T-helper 9 cell (primary cell): ENCODE measurements around the gene CTSF.
"Not testable (repeated sequence)": the region's sequence is repeated elsewhere in the genome, so short reads cannot be mapped to it uniquely, and the experiment has no call there.

Experiments used
- DNase-seq: peaks from one replicate; pipeline ENCODE4 v3.0.0-alpha.2; 2020

The CTSF gene

DNA sequence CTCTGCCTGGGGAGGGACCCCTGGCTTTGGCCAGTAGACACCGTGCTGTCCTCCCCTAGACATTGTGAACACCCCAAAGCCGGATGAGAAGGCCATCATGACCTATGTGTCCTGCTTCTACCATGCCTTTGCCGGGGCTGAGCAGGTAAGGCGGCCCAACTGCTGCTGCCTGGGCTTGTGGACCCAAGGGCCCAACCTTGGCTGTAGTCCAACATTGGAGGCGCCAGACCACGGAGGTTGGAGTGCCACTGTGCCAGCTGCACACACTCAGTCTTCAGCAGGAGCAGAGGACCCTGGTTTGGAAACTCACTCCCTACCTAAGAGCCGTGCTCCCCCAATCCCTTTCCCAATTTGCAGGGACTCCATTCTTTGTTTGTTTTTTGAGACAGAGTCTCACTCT, 12.3 kb downstream of the CTSF start:
- DNase-seq = no peak

DNA sequence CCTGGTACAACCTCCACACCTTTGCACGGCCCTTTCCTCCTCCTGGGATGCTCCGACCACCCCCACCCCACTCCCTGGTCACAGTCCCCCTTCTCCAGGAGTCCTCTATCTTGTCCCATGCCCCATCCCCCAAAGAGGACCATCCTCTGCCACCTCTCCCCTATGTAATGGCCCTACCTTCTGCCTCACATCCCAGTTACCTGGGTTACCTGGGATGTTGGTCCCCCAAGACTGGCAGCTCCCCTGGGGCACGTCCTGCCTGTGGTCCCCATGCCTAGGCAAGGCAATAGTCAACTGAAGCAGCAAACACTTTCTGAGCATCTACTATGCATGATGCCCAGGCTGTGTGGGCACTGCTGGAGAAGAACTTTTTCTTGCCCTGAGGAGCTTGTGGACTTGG, 13.0 kb downstream of the CTSF start:
- no peak for DNase-seq

DNA sequence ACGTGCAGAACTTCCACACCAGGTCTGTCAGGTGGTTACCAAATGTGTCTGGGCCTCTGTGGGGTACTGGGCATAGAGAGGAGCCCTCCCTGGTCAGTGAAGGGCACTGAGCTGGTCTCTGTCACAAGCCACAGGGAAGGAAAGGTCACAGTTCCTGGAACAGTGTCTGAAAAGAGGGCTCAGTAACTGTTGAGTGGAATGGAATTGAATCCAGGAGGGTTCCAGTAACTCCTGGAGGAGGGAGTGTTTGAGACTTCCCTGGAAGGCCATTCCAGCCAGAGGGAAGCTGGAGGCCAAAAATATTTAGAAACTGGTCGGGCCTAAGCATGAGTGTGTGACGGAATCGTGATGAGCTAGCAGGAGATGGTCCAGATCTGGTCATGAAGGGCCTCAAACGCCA, 13.8 kb downstream of the CTSF start:
- DNase-seq = no peak

DNA sequence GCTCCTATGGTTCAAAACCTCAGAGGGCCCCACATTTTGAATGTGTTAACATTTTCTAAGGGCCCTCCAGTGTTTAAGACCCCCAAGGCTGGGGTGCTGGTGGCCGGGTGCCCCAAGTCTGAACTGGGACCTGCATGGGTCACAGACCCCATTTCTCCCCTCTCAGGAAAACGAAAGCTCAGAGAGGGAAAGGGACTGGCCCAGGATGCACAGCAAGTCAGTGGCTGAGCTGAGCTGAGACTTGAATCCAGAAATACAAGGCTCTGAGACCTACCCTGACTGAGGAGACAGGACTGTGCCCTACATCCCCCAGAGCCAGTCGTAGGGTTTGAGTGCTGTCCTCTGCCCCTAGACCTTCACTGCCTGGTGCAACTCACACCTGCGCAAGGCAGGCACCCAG, 17.5 kb downstream of the CTSF start:
- no peak for DNase-seq

- no peak for DNase-seq
Observed at GRCh38 chr11:66549696-66550095, 18.7 kb downstream of the CTSF start.

GRCh38 chr11:66548774-66549630, 19.4 kb downstream of the CTSF start:
- DNase-seq = no peak

DNA sequence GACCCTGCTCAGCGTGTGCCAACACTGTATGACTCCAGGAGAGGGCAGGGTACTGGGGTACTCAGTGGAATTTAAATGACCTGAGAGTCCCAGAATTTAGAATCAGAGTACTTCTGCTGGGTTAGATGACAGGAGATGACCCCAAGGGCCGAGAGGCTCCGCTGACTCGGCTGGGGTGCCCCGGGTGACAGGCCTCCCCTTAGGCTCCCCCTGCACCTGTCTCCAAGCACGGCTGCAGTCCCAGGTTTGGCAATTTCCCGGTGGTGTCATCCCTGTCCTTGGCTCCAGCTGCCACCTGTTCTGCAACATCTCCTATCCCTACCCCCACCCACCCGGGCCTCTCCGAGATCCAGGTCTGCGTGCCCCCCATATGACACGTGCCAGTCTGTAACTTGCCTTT, 20.4 kb downstream of the CTSF start:
- DNase-seq = no peak

DNA sequence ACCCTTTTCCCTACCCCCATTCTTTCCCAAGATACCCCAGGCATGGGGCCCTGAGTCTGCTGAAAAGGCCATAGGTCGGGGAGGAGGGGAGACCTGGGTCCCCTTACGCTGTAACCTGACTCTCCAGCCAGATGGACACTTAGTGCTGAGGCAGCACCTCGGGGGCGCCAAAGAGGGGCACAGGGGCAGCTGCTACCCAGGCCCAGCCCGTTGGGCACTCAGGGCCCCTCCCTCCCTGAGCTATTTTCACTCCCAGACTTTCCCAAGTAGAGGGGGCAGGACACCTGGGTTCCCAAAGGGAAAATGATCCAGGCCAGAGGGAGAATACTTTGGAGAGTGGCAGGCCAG, 20.8 kb downstream of the CTSF start:
- no peak for DNase-seq

DNA sequence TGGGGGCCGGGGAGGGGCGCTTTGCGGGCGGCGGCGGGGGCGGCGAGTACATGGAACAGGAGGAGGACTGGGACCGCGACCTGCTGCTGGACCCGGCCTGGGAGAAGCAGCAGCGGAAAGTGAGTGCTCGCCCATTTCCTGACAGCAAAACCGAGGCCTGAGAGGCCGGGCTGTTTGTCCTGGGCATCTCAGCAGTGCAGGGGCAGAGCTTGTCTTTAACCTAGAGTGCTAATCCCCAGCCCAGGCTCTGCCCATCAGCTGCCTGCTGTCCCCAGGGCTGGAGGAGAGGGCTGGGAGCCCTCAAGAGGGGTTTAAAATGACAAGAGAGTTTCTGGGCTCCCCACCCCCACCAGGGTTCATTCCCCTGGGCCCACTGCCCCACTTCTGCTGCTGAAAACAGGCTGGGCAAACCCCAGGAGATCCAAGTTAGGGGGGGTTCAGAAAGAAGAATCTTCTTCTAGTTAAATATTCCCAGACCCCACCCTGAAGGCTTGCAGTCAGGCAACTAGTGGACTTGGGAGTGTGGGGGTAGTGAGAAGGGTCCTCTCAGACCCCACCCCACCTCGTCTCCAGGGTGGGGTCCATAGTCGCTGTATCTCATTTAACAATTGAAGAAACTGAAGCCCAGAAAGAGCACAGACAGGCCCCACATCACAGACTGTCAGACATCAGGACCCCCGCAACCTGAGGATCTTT, 21.3 kb downstream of the CTSF start:
- no peak for DNase-seq

DNA sequence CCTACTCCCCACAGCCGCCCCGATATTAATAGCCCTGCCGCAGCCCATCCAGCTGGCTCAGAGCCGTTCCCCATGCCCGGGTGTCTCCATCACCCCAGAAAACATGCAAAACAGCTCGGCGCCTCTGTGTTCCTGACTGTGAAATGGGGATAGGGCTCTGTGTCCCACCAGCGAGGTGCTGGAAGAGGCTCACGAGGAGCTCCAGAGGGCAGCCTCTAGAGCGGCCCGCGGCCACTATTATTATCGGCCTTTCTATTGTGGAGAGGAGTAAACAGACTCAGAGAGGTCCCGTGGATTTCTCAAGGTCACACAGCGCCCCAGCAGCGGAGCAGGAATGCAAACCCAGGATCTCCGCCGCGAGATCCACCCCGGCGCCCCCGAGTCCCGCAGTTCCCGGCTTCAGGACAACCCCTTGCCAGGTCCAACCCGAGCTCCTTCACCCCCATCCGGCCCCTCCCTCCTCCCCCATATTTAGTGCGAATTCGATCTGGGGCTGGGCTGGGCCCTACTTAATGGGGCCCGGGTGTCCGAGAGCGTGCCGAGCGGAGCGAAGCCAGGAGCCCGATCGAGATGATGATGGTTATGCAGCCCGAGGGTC, 21.9 kb downstream of the CTSF start, which contains the start of gene ACTN3:
TSS of gene ACTN3 (plus strand) at position 536 of the 598 bp plus-strand sequence. CDS start at position 571, 35 bp downstream.
- DNase-seq = peak; percentile 15

- DNase-seq = peak; percentile 81
Observed at GRCh38 chr11:66545701-66546367, 22.6 kb downstream of the CTSF start, which contains the start of gene ZDHHC24. ZDHHC24 (minus strand) TSS chr11:66546048; CDS start chr11:66546003, 45 bp downstream.

GRCh38 chr11:66544952-66545351, 23.5 kb downstream of the CTSF start:
- DNase-seq = not testable (repeated sequence)

DNA sequence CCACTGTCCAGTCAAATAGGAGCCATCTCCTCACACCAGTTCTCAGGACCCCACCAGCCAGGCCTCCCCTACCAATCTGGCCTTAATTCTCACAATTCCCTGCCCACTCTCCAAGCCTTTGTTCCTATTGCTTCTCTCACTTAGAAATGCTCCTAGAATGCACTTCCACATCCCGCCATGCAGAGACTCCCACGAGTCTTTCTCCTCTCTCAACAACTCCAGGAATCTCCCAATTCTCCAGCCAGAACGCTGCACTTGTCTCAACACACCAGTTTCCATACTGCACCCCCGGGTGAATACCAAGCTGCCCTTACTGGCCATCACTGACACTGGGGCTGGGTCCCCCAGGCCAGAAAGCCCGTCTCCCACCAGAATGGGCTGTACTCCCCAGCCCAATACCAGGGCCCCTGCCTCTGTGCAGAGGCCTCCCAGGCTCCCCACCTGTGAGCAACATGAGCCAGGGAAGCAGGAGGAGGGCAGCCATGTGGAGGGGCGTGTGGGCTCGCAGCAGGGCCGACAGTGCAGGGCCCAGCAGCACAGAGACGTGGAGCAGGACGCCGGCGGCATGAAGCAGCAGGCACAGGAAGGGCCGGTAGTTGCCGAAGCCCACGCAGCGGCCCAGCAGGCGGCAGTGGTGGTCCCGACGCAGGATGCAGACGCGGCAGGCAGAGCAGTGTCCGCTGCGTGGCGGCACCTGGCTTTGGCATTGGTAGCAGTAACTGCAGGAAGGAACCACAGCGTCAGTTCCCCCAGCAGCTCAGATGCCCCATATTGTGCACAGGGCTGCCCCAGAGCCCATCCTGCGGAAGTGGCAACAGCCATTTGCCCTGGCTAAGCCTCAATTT, 24.9 kb downstream of the CTSF start:
- DNase-seq = peak; percentile 45

- DNase-seq = no peak
Observed at GRCh38 chr11:66542362-66542761, 26.0 kb downstream of the CTSF start.

- DNase-seq = no peak
Observed at GRCh38 chr11:66541892-66542291, 26.5 kb downstream of the CTSF start.

DNA sequence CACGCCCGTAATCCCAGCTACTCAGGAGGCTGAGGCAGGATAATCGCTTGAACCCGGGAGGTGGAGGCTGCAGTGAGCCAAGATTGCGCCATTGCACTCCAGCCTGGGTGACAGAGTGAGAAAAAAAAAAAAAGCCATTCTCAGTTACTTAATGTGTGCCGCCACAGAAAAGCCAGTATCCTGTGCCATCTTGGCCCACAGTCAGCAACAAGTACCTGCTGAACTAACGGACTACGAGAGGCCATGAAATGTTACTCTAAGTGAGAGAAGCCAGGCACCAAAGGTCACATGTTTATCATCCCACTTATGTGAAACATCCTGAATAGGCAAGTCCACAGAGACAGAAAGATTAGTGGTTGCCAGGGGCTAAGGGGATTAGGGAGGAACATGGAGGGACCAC, 27.8 kb downstream of the CTSF start:
- DNase-seq = not testable (repeated sequence)

DNA sequence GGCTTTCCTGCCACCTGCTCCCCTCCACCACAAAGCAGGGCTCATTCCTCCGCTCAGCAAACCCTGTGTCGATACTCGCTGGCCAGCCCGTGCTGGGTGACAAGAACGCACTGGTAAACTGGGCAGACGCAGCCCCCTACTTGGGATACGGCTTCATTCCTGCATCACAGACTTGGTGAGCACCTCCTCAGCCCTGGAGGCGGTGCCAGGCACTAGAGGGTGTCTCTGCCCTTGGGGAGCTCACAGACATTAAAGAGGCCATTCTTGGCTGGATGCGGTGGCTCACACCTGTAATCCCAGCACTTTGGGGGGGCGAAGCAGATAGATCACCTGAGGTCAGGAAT, 28.6 kb downstream of the CTSF start:
- DNase-seq = no peak

DNA sequence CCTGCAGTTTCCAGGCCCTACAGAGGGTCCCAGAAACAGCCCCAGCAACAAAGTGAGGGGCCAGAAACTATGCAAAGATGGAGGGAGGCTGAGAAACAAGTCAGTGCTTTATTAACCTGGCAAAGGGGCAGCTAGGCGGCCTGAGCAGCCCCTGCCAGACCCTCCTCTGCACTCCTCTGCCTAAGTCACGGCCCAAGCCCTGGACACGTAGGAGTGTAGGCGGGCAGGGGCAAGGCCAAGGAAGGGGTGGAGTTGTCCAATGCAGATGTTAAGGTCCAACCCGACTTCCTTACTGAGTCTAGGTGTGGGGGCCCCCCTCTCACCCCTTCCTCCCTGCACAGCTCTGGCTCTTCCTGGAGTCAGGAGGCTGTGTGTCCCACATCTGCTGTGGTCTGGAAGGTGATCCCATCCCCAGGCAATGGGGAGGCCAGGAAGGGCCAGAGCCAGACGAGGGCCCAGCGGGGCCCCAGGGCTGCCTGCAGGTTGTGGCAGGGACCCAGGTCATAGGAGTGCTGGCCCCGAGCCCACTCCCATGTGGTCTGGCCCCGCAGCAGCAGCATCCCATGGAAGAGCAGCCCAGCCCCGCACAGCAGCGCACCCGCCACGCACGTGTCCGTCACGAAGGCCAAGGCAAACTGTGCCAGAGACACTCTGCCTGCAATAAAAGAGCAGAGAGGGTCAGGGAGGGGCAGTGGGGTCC, 29.1 kb downstream of the CTSF start:
- no peak for DNase-seq

GRCh38 chr11:66532784-66533183, 35.6 kb downstream of the CTSF start:
- no peak for DNase-seq

DNA sequence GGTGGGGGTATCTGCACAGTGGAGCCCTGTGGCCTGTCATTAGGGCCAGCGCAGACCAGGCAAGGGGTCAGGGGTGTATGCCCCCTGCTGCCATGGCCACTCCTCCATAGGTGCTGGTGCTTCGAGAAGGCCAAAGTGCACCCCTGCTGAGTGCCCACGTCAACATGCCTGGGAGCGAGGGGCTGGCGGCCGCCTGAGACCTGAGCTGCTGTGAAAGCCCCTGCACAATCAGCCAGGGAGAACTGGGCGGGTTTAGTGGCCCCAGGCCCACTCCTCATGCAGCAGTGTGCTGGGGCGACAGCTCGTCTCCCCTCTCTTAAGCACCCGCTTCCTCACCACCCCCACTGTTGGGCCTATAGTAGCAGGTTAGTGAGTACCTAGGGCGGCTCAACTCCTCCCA, 36.6 kb downstream of the CTSF start:
- no peak for DNase-seq

DNA sequence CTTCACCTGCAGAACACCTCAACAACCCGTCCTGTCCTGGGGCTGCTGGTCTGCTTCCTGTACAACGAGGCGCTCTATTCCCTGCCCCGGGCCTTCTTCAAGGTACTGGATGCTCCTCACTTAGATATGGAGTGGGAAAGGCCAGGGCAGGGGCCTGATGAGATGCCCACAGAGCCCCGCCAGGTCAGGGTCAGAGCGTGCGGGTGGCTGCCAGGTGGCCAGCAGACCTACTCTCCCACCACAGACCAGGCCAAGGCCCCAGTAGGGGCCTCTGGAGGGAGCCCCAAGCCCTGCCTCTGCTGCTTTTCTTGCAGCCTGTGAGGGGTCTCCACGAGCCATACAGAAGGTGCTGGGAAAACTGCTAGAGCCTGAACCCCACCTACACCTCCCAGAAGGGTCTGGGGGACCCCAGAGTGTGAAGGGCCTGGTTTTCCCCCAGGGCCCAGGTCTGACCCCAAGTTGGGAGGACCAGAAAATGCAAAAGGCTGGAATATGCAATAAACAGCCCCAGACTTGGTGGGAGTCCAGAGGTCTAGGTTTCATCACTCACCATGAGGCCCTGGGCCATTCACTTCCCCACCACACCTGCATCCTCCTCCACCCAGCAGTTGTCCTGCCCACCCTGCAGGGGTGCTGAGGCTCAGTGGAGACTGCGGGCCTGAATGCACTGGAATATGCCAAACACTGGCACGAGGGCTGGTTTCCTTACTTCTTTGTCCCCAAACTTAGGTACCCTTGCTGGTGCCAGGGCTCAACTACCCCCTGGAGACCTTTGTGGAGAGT, 37.3 kb downstream of the CTSF start:
- DNase-seq = no peak
